ENCODE data around the gene INKA1.
"Not testable (repeated sequence)": the region's sequence is repeated elsewhere in the genome, so short reads cannot be mapped to it uniquely, and the experiment has no call there.

INKA1 gene

DNA sequence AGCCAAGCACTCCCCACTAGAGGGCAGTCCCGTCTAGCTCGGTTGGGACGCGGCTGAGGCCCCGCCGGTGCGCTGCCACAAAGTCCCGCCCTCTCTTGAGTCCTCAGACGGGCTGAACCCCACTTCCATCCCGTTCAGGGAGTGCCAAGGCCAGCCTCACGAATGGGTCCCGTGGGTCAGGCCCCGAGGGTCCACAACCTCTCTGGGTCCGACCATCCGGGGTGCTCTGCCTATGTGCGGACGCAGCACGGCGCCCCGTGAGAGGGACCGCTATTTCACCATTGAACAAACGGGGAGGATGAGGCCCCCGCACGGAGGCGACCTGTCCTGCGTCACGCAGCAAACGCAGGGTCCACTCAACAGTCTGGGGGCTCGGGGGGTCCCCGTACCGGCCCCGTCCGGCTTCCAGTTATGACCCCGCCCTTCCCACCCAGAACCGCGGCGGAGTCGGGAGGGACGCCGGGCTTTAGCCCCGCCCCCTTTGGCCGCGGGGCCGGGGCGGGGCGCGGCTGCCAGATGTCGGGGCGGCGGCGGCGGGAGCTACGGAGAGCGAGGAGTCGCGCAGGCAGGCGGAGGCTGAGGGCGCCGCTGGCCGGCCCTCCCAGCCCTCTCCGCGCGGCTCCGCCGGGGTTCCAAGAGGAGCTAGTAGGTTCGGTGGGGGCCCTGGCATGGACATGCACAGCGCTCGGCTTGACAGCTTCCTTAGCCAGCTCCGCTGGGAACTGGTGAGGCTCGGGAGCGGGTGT lies at the start of gene INKA1:
Gene INKA1 (plus strand): TSS at position 543 of the 746 bp plus-strand sequence. CDS start 132 bp downstream, at position 675.
- peak; percentile 77 for DNase-seq

DNA sequence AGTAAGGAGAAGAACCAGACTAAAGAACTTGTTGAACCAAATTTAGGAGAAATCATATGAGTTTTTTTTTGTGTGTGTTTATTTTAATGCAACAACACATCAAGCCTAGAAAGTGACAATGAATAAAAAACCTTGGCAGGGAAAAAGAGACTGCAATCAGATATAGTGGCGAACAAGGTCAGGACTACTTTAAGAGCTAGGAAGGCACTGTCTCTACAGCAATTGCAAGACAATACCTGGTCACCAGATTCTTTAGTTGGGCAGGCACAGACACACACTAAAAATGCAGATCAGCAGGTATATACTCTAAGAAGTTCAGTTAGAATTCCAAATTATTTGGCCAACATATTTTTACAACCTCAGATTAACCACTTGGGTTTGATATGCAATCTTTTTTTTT lies 48.5 kb upstream of the INKA1 start:
- DNase-seq = no peak

DNA sequence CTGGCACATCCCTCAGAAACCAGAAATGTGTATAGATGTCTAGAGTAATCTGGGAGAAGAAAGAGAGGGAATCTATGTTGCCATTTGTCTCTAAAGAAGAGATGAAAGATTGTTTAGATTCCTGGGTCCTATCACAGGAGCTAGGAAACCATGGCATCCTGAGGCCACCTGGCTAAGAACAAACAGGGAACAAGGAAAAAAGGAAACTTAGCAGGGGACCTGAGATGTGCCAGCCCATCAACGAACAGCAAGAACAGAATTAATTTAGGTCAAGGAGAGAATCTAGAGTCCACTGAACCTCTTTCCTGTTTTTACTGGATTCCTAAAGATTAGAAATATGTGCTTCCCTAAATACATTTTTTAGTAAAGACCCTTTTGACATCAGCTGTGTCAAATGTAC lies 47.0 kb upstream of the INKA1 start:
- no peak for DNase-seq

DNA sequence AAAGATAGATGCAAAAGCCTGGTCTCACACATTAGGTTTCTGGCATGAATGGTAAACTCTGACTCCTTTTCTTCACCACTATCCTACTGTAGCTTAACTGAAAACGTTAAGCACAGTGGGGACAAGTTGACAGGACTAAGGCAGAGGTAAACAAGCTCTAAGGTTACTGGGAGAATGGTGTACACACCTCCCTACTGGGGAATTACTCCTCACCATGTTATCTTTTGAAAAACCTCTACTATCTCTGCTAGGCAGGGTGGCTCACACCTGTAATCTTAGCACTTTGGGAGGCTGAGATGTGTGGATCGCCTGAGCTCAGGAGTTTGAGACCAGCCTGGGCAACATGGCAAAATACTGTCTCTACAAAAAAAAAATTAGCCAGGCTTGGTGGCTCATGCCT lies 45.9 kb upstream of the INKA1 start:
- DNase-seq = no peak

DNA sequence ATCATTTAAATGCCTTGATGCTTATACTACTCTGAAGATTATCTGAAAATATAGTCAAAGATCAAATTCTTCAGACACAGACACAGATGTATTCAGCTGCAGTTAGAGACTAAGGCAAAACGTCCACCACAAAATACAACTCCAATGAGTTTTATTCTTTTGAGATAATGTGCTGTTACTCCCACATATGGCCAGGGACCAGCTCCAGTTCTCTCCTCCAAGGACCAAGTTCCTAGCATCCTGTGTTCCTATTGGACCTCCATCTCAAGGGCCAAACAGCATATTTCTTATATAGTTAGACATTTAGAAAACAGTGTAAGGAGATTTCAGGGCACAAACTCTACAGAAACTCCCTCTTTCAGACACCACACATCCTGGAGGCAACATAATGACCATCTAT lies 43.8 kb upstream of the INKA1 start:
- no peak for DNase-seq

DNA sequence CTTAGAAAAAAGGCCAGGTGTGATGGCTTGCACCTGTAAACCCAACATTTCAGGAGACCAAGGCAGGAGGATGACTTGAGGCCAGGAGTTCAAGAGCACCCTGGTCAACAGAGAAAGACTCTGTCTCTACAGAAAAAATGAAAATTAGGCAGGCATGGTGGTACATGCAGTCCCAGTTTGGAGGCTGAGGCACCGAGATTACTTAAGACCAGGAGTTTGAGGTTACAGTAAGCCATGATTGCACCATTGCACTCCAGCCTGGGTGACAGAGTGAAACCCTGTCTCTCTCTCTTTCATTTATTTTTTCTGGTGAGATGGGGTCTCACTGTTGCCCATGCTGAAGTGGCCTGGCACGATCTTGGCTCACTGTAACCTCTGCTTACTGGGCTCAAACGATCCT lies 41.4 kb upstream of the INKA1 start:
- no peak for DNase-seq

DNA sequence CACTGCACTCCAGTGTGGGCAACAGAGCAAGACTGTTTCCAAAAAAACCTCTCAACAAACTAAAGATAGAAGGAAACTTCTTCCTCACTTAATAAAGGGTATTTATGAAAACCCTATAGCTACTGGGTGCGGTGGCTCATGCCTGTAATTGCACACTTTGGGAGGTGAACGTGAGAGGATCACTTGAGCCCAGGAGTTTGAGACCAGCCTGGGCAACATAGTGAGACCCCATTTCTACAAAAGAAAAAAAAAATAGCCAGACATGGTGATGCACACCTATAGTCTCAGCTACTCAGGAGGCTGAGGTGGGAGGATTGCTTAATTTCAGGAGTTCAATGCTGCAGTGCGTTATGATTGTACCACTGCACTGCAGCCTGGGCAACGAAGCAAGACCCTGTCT lies 39.1 kb upstream of the INKA1 start:
- DNase-seq = no peak

DNA sequence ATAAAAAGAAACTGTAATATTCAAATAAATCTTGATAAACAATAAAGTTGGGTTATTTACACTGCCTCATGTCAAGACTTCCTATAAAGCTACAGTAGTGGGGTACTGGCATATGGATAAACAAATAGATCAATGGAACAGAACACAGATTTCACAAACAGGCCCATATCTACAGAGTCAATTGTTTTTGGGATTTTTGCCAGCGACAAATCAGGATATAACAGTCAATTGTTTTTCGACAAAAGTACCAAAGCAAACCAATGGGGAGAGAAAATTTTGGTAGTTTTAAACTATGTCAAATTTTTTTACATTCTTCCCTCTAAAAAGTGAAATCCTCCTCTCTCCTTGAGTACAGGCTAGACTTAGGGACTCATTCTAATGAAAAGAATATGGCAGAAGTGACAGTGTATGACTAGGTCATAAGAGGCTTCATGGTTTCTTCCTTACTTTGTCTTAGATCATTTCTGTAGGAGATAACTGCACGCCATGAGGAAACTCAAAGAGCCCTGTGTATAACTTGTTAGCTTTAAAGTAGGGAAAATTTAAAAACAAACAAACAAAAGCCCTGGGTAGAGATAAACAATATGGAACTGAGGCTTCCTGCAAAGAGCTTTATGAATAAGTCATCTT lies 33.7 kb upstream of the INKA1 start:
- DNase-seq = no peak

DNA sequence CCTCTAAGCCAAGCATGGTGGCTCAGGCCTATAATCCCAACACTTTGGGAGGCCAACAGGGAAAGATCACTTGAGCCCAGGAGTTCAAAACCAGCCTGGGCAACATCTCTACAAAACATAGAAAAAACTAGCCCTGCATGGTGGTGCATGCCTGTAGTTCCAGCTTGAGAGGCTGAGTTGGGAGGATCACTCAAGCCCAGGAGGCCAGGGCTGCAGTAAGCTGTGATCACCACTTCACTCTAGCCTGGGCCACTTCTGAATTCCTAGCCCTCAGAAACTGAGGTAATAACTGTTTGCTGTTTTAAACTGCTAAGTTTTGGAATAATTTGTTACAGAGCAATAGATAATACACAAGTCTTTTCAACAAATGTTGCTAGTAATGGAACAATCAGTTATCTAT lies 33.1 kb upstream of the INKA1 start:
- no peak for DNase-seq

DNA sequence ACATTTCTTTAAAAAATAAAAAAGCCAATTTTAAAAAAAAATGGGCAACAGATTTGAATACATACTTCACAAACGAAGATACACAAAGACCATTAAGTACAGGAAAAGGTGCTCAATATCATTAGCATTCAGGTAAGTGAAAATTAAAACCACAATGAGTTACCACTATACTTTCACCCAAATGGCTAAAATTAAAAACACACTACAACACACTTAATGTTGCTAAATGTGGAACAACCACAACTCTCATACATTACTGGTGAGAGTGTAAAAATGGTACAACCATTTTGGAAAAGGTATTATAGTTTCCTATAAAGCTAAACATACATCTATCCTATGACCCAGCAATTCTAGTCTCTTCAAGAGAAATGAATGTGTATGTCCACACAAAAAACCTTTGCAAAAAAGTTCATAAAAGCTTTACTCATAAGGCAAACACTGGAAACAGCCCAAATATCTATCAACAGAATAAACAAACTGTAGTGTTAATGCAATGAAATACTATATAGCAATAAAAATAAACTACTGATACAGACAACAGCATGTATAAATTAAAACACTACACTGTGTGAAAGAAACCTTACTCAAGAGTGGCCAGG lies 31.6 kb upstream of the INKA1 start:
- no peak for DNase-seq

DNA sequence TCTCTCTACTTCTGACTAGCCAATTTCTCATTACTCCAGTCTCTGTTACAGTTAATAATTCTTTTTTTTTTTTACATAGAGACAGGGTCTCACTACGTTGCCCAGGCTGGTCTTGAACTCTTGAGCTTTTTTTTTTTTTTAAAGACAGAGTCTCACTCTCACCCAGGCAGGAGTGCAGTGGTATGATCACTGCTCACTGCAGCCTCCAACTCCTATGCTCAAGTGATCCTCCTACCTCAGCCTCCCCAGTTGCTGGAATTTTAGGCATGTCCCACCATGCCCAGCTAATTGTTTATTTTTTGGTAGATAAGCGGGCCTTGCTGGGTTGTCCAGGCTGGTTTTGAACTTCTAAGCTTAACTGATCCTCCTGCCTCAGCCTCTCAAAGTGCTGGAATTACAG lies 30.4 kb upstream of the INKA1 start:
- no peak for DNase-seq

DNA sequence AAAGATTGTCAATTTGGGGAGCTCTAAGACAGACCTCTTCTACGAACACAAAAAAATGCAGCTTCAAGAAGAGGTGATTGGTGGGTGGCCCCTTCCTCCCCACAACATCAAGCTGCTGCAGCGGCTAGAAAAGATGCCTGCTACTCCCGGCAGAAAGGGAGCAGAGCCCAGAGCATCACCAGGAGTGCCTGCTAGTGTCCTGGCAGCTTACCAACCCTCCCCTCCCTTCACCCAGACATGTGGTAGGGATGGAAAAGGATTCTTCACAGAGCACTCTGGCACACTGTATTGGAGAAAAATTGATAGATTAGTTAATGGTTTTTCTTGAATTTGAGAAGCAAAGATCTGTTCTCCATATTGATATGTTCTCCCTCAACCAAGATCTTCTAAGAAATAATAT lies 27.5 kb upstream of the INKA1 start:
- no peak for DNase-seq

DNA sequence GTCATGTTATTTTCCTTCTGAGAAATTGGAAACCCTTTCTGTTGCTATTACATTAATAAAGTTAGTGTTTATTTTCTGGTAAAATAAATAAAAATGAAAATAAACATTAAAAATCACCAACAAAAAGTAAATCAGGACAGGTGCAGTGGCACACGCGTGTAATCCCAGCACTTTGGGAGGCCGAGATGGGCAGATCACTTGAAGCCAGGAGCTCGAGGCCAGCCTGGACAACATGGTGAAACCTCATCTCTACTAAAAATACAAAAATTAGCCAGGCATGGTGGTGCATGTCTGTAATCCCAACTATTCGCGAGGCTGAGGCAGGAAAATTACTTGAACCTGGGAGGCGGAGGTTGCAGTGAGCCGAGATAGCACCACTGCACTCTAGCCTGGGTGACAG lies 27.0 kb upstream of the INKA1 start:
- DNase-seq = not testable (repeated sequence)

DNA sequence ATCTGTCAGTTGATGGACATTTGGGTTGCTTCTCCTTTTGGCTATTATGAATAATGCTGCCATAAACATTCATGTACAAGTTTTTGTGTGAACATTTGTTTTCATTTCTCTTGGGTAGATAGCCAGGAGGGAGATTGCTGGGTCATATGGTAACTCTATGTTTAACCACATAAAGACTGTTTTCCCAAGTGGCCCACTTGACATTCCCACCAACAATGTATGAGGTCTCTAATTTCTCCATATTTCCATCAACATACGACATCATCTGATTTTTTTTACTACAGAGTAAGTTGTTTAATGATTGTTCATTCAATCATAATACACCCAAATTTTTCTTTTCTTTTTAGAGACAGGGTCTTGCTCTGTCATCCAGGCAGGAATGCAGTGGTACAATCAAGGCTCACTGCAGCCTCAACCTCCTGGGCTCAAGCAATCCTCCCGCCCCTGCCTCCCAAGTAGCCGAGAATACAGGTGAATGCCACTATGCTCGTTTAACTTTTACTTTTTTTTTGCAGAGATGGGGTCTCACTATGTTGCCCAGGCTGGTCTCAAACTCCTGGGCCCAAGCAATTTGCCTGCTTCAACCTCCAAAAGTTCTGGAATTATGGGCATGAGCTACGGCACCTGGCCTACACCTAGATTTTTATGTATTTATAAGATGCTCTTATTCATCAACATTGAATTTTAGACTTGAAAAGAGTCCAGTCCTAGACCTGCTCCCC lies 23.5 kb upstream of the INKA1 start:
- no peak for DNase-seq

DNA sequence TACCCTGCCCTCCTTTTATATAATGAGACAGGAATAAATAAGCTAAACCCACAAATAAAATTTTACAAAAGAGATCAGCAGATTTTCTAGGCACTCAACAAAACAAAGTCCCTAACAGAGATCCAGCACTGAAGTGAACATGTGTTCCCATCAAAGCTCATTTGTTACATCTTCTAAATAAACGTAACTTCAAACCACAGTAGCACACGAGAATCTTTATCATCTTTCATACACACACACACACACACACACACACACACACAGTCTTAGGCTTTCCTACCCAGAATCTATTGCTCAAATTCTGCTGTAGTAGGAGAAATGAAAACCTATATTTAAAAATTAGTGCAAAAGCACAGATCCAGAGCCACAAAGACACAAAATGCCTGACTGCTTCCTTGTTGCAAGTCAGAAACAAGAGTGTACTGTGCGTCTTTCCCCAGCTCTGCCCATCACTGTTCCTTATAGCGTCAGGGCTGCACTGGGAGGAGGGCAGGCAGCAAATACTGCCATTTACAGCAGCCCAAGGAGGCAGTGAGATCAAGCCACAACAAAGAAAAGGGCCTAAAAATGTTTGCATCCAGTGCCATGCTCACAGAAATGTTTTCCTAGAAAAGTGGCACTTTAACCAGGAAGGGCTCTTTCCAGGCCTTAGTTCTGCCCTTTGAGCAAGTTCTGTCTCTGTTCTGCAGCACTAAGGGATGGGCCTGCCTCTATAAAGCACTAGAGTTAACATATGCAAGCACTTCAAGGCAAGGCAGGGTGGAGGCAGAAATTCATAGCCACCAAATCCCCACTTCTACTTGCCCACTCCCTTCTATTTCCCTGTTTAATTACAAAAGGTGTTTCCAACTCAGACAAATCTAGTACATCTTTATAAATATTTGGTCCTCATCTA lies 22.7 kb upstream of the INKA1 start:
- DNase-seq = no peak

DNA sequence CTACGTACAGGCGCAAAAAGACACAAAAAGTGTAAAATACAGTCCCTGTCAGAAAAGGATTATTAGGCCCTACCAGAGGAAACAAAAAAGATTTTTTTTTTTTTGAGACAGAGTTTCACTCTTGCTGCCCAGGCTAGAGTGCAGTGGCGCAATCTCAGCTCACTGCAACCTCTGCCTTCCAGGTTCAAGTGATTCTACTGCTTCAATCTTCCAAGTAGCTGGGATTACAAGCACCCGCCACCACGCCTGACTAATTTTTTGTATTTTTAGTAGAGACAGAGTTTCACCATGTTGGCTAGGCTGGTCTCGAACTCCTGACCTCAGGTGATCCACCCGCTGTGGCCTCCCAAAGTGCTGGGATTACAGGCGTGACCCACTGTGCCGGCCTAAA lies 22.1 kb upstream of the INKA1 start:
- DNase-seq = not testable (repeated sequence)

DNA sequence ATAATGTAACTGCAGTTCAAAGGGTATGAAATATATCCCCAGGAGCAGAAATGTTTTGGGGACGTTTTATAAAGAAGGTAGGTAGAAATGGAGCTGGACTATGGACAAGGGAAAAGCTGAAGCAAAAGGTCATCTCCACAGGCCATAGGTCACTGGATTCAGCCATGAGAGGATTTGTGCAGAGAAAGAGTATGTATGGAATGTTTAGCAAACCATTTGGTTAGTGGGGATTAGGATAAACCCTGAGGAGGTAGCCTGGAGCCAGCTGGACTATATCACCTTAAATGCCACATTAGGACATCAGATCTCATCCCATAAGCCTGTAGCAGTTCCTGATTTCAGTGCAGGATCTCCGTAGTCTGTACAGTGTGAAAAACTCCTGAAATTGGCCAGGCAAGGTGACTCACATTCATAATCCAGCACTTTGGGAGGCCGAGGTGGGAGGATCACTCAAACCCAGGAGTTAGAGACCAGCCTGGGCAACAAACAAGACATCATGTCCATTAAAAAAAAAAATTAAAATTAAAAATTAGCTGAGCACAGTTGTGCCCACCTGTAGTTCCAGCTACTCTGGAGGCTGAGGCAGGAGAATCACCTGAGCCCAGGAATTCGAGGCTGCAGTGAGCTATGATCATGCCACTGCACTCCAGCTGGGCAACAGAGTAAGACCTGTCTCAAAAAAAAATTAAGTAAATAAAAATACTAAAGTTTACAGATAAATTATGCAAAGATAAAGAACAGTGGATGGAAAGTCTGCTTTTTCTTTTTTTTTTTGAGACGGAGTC lies 21.5 kb upstream of the INKA1 start:
- DNase-seq = no peak

DNA sequence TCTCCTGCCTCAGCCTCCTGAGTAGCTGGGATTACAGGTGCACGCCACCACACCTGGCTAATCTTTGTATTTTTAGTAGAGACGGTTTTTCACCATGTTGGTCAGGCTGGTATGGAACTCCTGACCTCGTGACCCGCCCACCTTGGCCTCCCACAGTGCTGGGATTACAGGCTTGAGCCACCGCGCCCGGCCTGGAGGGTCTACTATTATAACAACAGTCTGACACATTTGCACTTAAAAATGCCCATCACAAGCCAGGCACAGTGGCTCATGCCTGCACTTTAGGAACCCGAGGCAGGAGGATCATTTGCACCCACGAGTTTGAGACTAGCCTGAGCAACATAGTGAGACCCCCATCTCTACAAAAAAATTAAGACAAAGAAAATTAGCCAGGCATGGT lies 20.8 kb upstream of the INKA1 start:
- not testable (repeated sequence) for DNase-seq

DNA sequence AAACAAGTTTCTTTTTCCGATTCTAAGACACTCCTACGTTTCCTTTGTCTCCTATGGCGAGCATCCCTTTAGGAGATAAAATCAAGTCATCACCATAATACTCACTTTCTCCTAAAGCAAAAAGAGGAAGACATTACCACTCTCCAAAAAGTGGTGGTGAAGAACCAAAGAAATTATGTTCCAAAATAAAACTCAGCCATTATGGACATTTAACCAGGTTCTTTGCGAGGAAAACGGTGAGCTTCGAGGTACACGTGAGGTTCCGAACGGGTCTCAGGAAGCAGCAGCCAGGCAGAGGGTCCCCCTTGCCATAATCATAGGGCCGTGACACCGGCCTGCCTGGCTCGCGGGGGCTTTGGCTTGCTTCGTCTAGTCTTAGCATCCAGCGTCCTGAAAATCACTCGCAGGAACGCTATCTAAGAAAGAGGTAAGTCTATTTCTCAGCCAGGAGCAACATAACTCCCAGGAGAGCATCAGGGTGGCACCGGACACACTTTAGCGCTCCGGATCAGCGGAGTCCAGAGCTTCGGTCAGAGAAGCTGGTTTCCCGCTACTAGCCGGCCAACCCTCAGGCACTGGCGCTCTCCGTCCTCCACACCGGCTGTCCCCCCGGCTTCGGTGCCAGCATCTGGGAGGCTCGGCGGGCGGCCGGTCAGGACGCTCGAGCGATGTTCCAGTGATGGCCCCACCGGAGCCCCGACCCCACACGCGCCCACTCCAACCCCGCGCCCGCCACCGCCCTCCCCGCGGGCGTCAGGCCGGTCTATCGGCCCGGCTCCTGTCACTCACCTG lies 17.3 kb upstream of the INKA1 start:
- no peak for DNase-seq

DNA sequence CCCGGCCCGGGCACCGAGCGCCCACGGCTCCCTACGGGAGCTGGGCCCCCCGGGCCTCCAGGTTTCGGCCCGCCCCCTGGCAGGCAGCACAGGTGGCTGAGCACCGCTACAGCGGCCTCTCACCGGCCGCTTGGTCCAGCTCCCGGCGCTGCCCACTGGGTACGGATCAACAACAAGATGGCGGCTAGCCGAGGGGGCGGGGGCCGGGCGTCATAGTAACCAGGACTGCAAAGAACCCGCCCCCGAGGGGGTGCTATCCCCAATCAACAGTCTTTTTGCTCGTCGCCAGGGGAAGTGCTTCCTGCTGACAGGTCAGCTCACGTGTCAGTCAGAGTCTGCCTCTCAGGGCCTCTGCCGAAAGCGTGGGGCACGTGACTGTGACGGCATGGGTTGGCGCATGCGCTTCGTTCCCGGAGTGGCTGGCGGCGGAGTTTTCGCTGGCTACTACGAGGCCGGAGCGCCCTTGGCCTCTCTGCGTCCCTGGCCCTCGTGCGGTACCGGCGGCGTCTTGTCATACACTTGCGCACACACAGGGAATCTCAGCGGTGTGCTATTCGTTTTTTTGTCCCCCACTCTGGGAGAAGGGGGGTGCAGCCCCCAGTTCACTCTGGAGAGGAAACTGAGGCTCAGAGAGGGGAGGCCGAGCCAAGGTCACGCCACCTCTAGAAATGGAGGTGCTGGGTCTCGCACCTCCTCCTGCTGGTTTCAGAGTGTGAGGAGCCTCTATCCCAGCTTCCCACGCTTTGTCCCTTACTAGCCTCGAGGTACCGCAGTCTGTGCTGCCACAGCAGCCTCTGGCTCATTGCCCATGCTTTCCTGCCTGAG lies 16.5 kb upstream of the INKA1 start, which contains the start of gene IP6K1:
Gene IP6K1 (minus strand): TSS at position 186 of the 825 bp plus-strand sequence. CDS start 38,502 bp downstream, outside the sequence.
- peak; percentile 99 for DNase-seq
